Muscle of arm (tissue), 12 donors: ENCODE results near the gene PITX1. TPM values are rescaled to one million over a fixed set of nuclear protein-coding genes. Genes with fewer than 3 reads are reported as not detected.

ENCODE experiments used
- DNase-seq: peaks from one replicate; pipeline ENCODE4 v3.0.0-alpha.2; 2013
- polyA plus RNA-seq, 12 donors: library from polyadenylated mRNA; unstranded; fragments of 120-200 nt; gene quantifications; one replicate each; pipeline ENCODE4 v1.2.1, GENCODE V29; 2013; ENCODE audit not compliant: insufficient read length in 12 of 12

PITX1 gene
- polyA plus RNA-seq, 12 donors, result 0.50 to 181 (median 7.4) TPM

DNA sequence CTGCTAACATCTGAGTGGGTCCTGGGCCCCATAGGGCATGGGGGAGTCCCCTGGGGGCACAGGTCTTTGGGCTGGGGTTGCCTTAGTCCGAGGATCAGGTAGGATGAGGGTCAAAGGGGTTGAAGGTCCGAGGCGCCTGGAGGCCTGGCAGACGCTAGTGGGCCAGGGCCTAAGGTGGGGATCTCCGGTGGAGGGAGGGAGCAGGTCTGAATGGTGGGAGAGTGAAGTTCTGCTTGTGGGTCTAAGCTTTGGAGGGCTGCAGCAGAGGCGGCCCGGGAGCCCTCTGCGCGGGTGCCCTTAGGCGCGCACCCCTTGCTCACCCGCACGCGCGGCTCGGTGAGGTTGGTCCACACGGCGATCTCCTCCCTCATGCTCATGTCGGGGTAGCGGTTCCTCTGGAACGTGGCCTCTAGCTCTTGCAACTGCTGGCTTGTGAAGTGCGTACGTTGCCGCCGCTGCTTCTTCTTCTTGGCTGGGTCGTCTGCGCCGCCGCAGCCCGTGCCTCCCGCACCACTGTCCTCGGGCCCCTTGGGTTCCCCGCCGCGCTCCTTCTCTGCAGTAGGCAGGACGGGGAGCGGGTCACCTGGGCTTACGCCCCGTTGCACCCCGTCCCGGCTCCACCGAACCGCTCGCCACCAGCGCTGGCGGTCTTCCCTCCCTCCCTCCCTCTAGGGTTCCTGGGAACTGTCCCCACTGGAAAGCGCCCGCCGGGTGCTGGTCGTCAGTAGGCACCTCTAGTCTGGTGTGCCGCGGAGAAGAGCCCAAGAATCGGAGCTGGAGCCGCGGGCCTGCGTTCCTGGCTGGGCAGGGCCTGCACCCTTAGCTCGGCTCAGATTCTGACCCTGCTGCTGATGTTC, 2.8 kb downstream of the PITX1 start:
- DNase-seq, result no peak

GRCh38 chr5:135030123-135030955, 3.7 kb downstream of the PITX1 start:
- no peak for DNase-seq

DNA sequence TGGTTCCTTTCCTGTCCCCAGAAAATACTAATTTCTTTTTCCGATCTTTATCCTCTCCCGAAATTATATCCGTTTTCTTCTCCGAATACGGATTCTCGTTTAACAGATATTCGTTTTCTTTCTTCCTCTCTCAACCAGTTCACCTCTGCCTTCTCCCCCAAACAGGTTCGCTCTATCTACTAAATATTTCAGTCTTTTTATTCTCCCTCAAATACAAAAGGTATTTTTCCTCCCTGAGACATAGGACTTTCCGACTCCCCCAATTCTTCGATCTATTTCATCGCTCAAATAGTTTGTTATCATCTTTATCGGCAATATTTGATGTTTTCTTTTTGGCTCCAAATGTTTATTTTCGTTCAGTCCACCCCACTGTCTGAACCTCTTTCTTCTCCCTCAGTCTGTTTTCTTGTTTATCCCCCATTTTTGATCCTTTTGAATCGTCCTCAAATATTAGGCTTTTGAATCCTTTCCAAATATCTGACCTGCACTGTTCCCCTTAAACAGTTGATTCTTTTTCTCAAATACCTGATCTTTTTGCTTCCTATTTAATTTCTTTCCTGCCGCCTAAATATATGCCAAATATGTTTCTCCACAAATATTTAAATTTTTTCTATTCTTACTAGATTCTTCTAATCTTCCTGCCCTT, 4.4 kb downstream of the PITX1 start:
- DNase-seq, result no peak

- DNase-seq, result no peak
Observed at GRCh38 chr5:135028791-135029476, 5.1 kb downstream of the PITX1 start.

GRCh38 chr5:135027697-135028615, 6.1 kb downstream of the PITX1 start:
- no peak for DNase-seq

DNA sequence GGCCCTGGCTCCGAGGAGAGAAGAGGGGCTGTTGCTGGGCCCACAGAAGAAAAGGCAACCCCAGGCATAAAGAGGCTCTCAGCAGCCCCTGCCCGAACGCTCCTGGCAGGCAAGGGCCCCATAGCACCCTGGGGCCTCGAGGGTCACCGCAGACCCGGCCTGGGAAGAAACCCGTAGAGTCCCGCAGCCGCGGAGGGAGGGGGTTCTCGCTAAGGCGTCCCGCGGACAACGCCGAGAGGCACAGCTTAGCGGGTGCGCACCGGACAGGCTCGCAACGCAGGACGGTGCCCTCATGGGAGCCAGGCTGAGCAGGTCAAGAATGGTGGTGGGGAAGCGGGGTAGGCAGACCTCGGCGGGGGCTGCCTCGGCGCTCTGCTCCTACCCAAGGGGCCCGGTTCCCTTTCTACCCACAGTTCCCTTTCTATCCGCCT, 6.7 kb downstream of the PITX1 start:
- no peak for DNase-seq

GRCh38 chr5:135026645-135027265, 7.3 kb downstream of the PITX1 start:
- no peak for DNase-seq

GRCh38 chr5:135025730-135026644, 8.0 kb downstream of the PITX1 start:
- DNase-seq, result no peak

DNA sequence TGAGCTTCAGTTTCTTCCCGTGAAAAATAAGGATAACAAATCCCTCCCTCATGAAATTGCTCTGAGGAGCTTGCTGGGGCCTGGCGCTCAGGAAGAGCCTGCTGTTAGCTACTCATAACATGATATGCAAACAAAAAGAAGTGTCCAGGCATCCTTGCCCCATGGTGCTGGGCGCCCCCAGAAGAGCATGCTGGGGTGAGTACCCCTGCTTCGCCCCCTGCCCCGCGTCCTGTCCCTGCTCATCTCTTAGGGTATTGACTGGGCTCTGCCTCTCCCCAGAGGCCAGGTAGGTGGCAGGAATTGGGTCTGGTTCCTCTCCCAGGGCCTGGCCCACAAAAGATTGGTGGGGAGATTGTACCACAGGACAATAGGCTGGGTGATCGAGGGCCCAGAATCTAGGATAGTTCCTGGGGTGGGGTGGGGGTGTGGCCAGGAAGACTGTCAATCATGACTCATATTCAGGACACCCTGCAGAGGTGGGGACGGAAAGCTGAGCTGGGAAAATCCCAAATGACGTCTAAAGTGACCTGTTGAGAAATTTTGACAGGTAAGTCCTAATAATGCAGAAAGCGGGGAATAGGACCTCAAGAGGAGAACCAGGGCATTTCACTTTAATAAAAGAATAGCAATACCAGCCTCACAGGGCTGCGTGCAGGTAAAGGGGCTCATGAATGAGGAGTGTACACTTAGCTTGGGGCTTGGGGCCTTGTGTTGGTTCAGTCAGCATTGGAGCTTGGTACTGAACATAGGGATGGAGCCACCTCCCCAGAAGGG, 8.9 kb downstream of the PITX1 start:
- DNase-seq, result no peak

DNA sequence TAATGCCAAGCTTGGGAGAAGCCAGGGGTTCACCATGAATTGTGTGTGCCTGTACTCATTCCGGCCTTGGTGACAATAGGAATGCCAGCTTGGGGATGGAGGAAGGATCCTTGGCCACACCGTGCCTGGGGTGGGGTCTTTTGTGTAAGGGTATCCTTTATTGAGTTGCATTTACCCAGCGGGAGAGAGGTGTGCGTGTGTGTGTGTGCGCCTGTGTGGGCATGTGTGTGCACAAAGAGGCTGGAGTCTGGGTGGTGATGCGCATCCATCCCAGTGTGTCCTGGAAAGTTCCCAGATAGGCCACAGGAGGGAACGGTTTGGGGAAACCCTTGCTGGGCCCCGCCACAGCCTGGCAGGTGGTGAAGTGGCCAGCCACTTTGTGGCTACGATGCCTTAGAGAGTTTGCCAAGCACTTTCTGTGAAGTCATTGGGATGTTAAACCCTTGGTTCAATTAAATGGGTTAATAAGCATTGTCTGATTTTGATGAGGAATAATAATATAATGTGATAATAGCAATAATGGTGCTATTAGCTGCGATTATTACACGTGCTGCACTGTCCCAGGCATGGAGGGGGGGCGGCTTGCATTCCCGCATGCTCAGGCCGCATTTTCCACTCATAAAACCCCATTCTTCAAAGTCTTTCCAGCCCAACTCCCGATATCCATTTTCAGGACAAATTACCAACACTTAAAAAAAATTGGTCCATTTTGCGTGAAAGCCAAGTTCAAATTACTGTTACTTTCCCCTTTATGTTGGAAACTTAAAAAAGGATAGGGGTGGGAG, 13.7 kb downstream of the PITX1 start:
- DNase-seq, result no peak

GRCh38 chr5:135019314-135019713, 14.7 kb downstream of the PITX1 start:
- no peak for DNase-seq

- DNase-seq, result no peak
Observed at GRCh38 chr5:135018457-135018856, 15.6 kb downstream of the PITX1 start.

DNA sequence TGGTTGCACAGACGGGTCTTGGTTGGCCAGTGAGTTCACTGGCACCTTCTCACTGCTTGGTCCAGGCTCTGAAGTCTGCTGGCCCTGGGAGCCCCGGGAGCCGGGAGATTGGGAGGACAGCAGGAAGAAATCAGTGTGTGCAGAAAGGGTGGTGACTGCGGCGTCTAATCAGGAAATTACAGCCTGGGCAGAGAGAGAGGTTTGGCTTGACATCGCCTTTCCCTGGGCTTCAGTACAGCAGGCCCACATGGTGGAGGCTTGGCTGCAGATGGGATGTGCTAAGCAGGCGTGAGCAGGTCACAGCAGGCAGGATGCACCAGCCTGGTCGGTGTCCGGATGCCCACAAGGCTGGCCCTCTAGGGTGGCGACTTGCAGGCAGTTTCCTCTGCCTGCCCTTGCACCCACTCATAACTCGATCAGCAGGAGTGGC, 17.2 kb downstream of the PITX1 start:
- DNase-seq, result no peak

DNA sequence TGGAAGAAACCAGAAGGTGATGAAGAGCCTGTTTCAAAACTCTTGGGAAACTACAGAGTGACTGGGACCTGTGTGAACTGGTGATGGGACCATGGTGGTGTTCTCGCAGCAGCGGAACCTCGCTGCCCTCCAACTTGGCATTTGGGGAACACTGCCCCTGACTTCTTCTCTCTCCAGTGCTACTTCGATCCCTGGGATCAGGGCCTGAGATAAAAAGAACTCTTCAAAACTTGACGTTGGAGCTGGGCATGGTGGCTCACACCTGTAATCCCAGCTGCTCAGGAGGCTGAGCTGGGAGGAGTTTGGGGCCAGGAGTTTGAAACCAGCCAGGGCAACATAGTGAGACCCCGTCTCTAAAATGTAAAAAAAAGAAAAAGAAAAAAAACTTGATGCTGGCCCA, 18.1 kb downstream of the PITX1 start:
- no peak for DNase-seq

DNA sequence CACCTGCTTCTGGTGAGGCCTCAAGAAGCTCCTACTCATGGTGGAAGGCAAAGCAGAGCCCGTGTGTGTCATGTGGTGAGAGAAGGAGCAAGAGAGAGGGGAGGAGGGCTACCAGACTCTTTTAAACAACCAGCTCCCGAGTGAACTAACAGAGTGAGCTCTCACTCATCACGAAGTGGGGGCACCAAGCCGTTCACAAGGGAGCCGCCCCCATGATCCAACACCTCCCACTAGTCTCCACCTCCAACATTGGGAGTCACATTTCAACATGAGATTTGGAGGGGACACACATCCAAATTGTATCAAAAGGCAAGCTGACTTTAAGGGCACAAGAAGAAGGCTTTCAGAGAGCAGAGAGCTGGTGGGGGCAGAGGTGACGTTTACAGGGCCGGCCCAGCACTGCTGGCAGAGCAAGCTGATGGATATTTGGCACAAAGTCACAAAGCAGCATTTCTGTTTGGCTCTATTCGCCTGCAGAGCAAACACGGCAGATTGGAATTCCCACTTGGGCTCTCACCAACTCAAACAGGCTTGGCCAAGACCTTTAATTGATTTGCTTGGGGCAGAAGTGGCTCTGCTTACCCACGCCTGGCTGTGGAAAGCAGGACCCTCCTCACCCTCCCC, 20.0 kb downstream of the PITX1 start:
- DNase-seq, result no peak

DNA sequence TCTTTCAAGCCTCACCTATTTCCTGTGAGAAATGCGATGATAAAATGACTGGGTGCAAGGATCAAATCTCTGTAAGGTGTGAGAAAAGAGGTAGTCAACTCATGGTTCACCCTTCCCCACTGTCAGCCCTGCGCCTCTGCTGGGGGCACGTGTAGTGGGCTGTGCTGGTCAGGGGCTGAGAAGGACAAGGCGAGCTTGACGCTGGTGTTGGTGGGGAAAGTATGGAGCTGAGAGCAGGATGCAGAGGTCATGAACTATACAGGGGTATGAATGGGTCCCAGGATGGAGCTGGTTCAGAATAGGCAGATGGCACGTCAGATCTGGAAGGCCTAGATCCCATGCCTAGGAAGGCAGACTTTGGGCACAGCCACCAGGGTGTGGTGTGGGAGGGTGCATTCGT, 20.6 kb downstream of the PITX1 start:
- no peak for DNase-seq

DNA sequence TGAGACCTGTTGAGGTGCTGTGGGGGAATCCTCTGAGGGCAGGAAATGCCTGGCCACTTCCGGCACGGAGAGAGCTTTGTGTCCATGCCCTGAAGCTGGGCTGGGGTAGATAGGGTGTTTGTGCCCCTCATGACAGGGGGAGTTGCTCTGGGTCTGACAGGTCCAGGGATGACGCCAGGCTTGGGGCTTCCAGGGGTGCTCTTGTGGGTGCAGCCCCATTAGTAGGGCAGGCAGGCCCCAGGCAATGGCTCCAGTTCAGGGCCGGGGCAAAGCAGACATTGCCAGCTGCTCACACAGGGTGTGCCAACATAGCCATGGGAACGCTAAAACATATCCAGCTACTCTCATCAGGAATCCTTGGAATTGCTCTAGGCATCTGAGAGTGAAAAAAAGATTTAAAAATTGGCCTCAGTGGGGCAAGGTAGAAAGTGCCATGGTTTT, 21.1 kb downstream of the PITX1 start:
- no peak for DNase-seq
